Pulmonary artery endothelial cell (primary cell): ENCODE data around the gene NBEAL2. TPM values are rescaled to one million over a fixed set of nuclear protein-coding genes. Genes with fewer than 3 reads are reported as not detected.
A peak's percentile ranks its signal among the peaks of the same experiment; 100 is the strongest.

Source experiments
- DNase-seq: peaks from one replicate; pipeline ENCODE4 v3.0.0-alpha.2; 2011; ENCODE audit warnings: low read depth, low spot score
- total RNA-seq: library from RNA; depleted of rRNA; stranded (reverse); fragments of >200 nt; gene quantifications from 2 replicates; pipeline ENCODE4 v1.2.3, GENCODE V29; 2014

The NBEAL2 gene
- total RNA-seq, 1 donor from 2014 or later = 36.9 TPM

GRCh38 chr3:46943237-46944187 lies 36.0 kb upstream of the NBEAL2 start:
- no peak for DNase-seq

GRCh38 chr3:46944191-46944590 lies 35.3 kb upstream of the NBEAL2 start:
- DNase-seq = no peak

- no peak for DNase-seq
Observed at GRCh38 chr3:46946416-46946815, 33.0 kb upstream of the NBEAL2 start.

GRCh38 chr3:46946856-46947545 lies 32.5 kb upstream of the NBEAL2 start:
- DNase-seq = no peak

- no peak for DNase-seq
Observed at GRCh38 chr3:46947546-46947901, 31.9 kb upstream of the NBEAL2 start.

- DNase-seq = no peak
Observed at GRCh38 chr3:46947981-46948791, 31.3 kb upstream of the NBEAL2 start.

GRCh38 chr3:46948830-46949671 lies 30.4 kb upstream of the NBEAL2 start:
- DNase-seq = no peak

GRCh38 chr3:46950177-46950576 lies 29.3 kb upstream of the NBEAL2 start:
- DNase-seq = no peak

GRCh38 chr3:46950650-46951241 lies 28.7 kb upstream of the NBEAL2 start:
- DNase-seq = no peak

- no peak for DNase-seq
Observed at GRCh38 chr3:46952813-46953212, 26.7 kb upstream of the NBEAL2 start.

- no peak for DNase-seq
Observed at GRCh38 chr3:46953234-46954010, 26.0 kb upstream of the NBEAL2 start.

- DNase-seq = no peak
Observed at GRCh38 chr3:46954178-46954577, 25.3 kb upstream of the NBEAL2 start.

GRCh38 chr3:46955157-46955556 lies 24.3 kb upstream of the NBEAL2 start:
- no peak for DNase-seq

- no peak for DNase-seq
Observed at GRCh38 chr3:46955801-46956259, 23.6 kb upstream of the NBEAL2 start.

GRCh38 chr3:46957092-46957820 lies 22.2 kb upstream of the NBEAL2 start:
- DNase-seq = no peak

- no peak for DNase-seq
Observed at GRCh38 chr3:46958467-46959160, 20.9 kb upstream of the NBEAL2 start.

- no peak for DNase-seq
Observed at GRCh38 chr3:46959161-46959511, 20.3 kb upstream of the NBEAL2 start.

- peak; percentile 74 for DNase-seq
Observed at GRCh38 chr3:46960081-46960701, 19.3 kb upstream of the NBEAL2 start.
